Pancreas (tissue), 10 donors: ENCODE results near the gene MTR. TPM values are rescaled to one million over a fixed set of nuclear protein-coding genes. Genes with fewer than 3 reads are reported as not detected.
"Not testable (repeated sequence)": the region's sequence is repeated elsewhere in the genome, so short reads cannot be mapped to it uniquely, and the experiment has no call there.

ENCODE experiments used
- ATAC-seq, 4 donors: fragments of 200-7000 bp; cut with Tn5 transposase; one replicate each; pipeline versions ENCODE4 v1.8.0 to v1.9.1; 2020; ENCODE audit warnings: mild to moderate bottlenecking in 4 of 4, moderate library complexity in 4 of 4
- DNase-seq, 6 donors: peaks; one replicate each; pipeline ENCODE4 v3.0.0-alpha.2; 2020
- FAIRE-seq: peaks from 2 replicates; lab custom pipeline; 2012; peaks lifted over from hg19 to GRCh38; lab: Jason Lieb, UNC
- H3K27ac ChIP-seq, 4 donors: fragments of 200-600 bp; sonication (generic); 1 replicate in 3 of 4; 2 replicates in 1 of 4; pipeline versions ENCODE4 v1.5.0 to v1.8.0; 2020
- H3K27me3 ChIP-seq, 4 donors: fragments of 200-600 bp; one replicate each; pipeline ENCODE4 v1.8.0; 2021
- H3K36me3 ChIP-seq, 3 donors: fragments of 200-600 bp; sonication (generic) in 1 of 3; one replicate each; pipeline versions ENCODE4 v1.5.0 to v1.8.0; 2020 to 2021
- H3K4me1 ChIP-seq, 3 donors: fragments of 200-600 bp; one replicate each; pipeline ENCODE4 v1.8.0; 2021
- H3K4me3 ChIP-seq, 4 donors: fragments of 200-600 bp; sonication (generic) in 2 of 4; one replicate each; pipeline versions ENCODE4 v1.5.0 to v1.8.0; 2020 to 2021
- H3K9me3 ChIP-seq, 4 donors: fragments of 200-600 bp; one replicate each; pipeline ENCODE4 v1.8.0; 2021
- CTCF ChIP-seq, 4 donors: fragments of 200-600 bp; sonication (generic) in 3 of 4; IDR thresholded peaks; one replicate each; pipeline versions ENCODE4 v1.5.0 to v1.8.0; 2021; ENCODE audit warnings: antibody characterized with exemption in 4 of 4
- WGBS, 2 donors: extraction: QIAGEN DNeasy Blood & Tissue Kit; methylation state at CpG; one replicate each; pipeline ENCODE4 v1.1.7; 2013; 5-methylcytosine and 5-hydroxymethylcytosine counted together
- intact Hi-C, 3 donors: fragments of 100-400 bp; cut with DNase I; formaldehyde crosslinking; loops; one replicate each; pipeline versions ENCODE4 v1.11.1 to v1.14.2; 2022
- polyA plus RNA-seq, 2 donors: library from polyadenylated mRNA; stranded (reverse); fragments of 200-250 nt; gene quantifications; one replicate each; pipeline ENCODE4 v1.2.3, GENCODE V29; 2013
- total RNA-seq, 6 donors: library from RNA; stranded (reverse); fragmentation: NEBNext Ultra II Directional in 4 of 6; extraction: Animal tissue kit (Norgen Biotek cat#: 25700) in 4 of 6; gene quantifications; one replicate each; pipeline versions ENCODE4 v1.2.1 to v1.2.4, GENCODE V29; 2021 to 2023
- donor health status: healthy with polysubstance abuse.
- donor health status: DM: no; HTN: no; CAD: no; lungs with moderate emphysema.
- donor health status: DM: no; HTN: no; CAD: no.
- donor health status: control.
- donor health status: control.
- donor health status: Bipolar disorder and iron deficiency.
- donor health status: DM: yes; HTN: yes; CAD: no.
- donor health status: DM: no; HTN: no; CAD: no.
- donor health status: DM: no; HTN: no; CAD: no.
- donor health status: DM: yes; HTN: yes; CAD: no.

Gene MTR
- total and polyA plus RNA-seq, 8 donors, result 8.1 to 29.1 (median 24.3) TPM

DNA sequence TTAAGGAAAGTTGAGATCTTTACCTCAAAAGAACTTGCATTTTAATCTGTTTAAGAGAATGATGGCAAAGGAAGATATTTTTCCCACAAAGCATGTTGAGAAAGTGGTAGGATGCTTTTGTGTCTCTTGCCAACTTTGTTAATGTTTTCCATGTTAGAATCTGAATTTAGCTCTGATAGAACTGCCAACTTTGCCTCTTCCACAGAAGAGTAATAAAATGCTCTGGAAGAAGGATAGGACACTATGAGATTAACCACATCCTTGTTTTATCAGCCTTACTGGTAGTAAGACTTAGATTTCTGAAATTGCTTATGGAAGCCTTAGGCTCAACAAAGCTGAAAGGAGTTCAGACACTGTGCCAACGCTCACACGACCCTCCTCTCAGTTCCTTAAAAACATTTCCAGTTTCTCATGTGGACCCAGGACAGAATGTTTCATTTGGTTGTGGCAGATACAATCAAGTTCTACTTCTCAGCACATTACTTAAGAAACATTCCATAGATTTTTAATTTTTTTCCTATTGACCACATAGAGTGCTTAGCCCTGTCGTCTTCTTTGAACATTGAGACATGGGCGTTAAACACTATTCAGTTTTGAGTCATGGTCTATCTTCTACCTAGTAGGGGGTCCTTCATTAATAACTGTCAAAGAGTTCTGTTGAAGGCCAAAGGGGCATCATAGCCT lies 59.0 kb downstream of the MTR start:
- peak in 1 of 4 donors; percentile 11 for ATAC-seq
- intact Hi-C loops, result no loop called here
- no peaks in the 10 kb centered on the region for H3K4me1 ChIP-seq
- no peak for TF ChIP-seq CTCF (IDR thresholded peaks at IDR 0.05)
- H3K9me3 ChIP-seq, result no peaks in the 10 kb centered on the region
- DNase-seq, result no peak
- H3K4me3 ChIP-seq, result no peak overlapping the region
- H3K27me3 ChIP-seq, result no peaks in the 10 kb centered on the region
- no peak overlapping the region for H3K27ac ChIP-seq
- peaks cover 0 to 32% (median 0%) of the 10 kb centered on the region in 3 donors for H3K36me3 ChIP-seq
- no peak for FAIRE-seq
- 86 to 88% methylated on average over 4 of the region's 4 CpGs for WGBS, 2 donors

GRCh38 chr1:236854605-236854983 lies 59.5 kb downstream of the MTR start:
- Histone ChIP-seq H3K9me3 (no peaks in the 10 kb centered on the region), H3K4me3 (no peak overlapping the region), H3K36me3 (peaks cover 0 to 32% (median 0%) of the 10 kb centered on the region in 3 donors), H3K27ac (no peak overlapping the region), H3K27me3 (no peaks in the 10 kb centered on the region), H3K4me1 (no peaks in the 10 kb centered on the region)
- WGBS, 2 donors, result 55 to 65% methylated on average over 3 of the region's 3 CpGs
- ATAC-seq (no peak), FAIRE-seq (no peak), DNase-seq (no peak)
- intact Hi-C loops, result no loop called here
- no peak for TF ChIP-seq CTCF (IDR thresholded peaks at IDR 0.05)

GRCh38 chr1:236856649-236857048 lies 61.6 kb downstream of the MTR start:
- WGBS, 2 donors, result 96% methylated on average over 4 of the region's 4 CpGs
- DNase-seq, intact Hi-C loops, H3K4me3 ChIP-seq, H3K27me3 ChIP-seq, H3K4me1 ChIP-seq, H3K27ac ChIP-seq, H3K9me3 ChIP-seq, FAIRE-seq, ATAC-seq: not testable (repeated sequence)
- peaks cover 0 to 23% (median 0%) of the 10 kb centered on the region in 3 donors for H3K36me3 ChIP-seq

DNA sequence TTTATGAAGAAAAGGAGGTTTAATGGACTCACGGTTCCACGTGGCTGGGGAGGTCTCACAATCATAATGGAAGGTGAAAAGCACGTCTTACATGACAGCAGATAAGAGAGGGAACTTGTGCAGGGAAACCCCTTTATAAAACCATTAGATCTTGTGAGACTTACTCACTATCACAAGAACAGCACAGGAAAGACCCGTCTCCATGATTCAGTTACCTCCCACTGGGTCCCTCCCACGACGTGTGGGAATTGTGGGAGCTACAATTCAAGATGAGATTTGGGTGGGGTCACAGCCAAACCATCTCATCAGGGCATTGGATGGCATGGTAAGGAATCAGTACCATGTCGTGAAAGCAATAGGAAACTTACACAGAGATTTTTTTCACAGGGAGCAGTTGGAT lies 63.1 kb downstream of the MTR start:
- no peak for DNase-seq
- H3K36me3 ChIP-seq, result peaks cover 0 to 17% (median 0%) of the 10 kb centered on the region in 3 donors
- H3K27ac ChIP-seq, result no peak overlapping the region
- H3K4me1 ChIP-seq, result peaks cover 12 to 19% (median 16%) of the 10 kb centered on the region in 3 donors
- WGBS, 2 donors, result 95 to 97% methylated on average over 7 of the region's 7 CpGs
- H3K27me3 ChIP-seq, result no peaks in the 10 kb centered on the region
- intact Hi-C loops, result no loop called here
- FAIRE-seq, result no peak
- no peaks in the 10 kb centered on the region for H3K9me3 ChIP-seq
- ATAC-seq, result no peak
- TF ChIP-seq CTCF (IDR thresholded peaks at IDR 0.05), result no peak
- no peak overlapping the region for H3K4me3 ChIP-seq

DNA sequence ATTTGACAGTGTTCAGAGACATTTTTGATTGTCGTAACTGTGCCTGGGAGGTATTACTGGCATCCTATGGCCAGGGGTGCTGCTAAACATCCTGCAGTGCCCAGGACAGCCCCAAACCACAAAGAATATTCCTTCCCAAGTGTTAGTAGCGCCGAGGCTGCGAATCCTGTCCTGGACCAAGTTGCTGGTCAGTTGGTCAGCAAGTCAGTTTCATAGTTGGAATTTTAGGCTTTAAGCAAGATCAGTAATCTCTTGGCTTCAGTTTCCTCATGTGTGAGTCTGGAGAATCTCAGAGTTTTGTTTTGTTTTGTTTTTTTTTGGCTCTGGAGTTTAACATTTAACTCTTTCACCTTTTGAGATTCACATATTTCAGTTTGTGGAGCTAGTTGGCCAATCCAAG lies 65.0 kb downstream of the MTR start:
- no peaks in the 10 kb centered on the region for H3K9me3 ChIP-seq
- ATAC-seq (no peak), DNase-seq (no peak), FAIRE-seq (no peak)
- TF ChIP-seq CTCF (IDR thresholded peaks at IDR 0.05), result no peak
- no peak overlapping the region for H3K27ac ChIP-seq
- WGBS, 2 donors, result 83 to 93% methylated on average over 4 of the region's 4 CpGs
- no peaks in the 10 kb centered on the region for H3K36me3 ChIP-seq
- intact Hi-C loops, result no loop called here
- H3K4me1 ChIP-seq, result peaks cover 32 to 38% (median 35%) of the 10 kb centered on the region in 3 donors
- no peaks in the 10 kb centered on the region for H3K27me3 ChIP-seq
- no peak overlapping the region for H3K4me3 ChIP-seq
